ENCODE results near the gene ATP6V0B. TPM values are rescaled to one million over a fixed set of nuclear protein-coding genes. Genes with fewer than 3 reads are reported as not detected.
A peak's percentile ranks its signal among the peaks of the same experiment; 100 is the strongest.

ATP6V0B gene
- total and polyA plus RNA-seq, 9 of the 15 experiments (the other 6 are each of a cell fraction or from before 2014, with no cell fraction given) = 137 to 328 (median 220) TPM

- DNase-seq (ENCODE audit: extremely low read depth in 1 of 4, low spot score in 3 of 4) (no peak), ATAC-seq (no peak), FAIRE-seq (no peak)
- H3K27ac ChIP-seq (ENCODE audit: extremely low read depth, low read depth, low read length) = no peak overlapping the region
- no peak for TF ChIP-seq TOE1 (IDR thresholded peaks at IDR 0.05; ENCODE audit: borderline replicate concordance)
- no peak for TF ChIP-seq TOE1 (CRISPR knock-in tag; IDR thresholded peaks at IDR 0.05; ENCODE audit: borderline replicate concordance, low read depth)
- TF ChIP-seq KDM1A (IDR thresholded peaks at IDR 0.05) = no peak
- TF ChIP-seq NFIC (IDR thresholded peaks at IDR 0.05) = peak; percentile 62
- TF ChIP-seq MEIS2 (IDR thresholded peaks at IDR 0.05; ENCODE audit: partially characterized antibody) = peak; percentile 19
- TF ChIP-seq ZNF274 (IDR thresholded peaks at IDR 0.05; ENCODE audit: borderline replicate concordance, low read depth, low read length) = no peak
- peaks cover 6 to 47% of the 10 kb centered on the region in 2 experiments; a peak in 4 of 5 replicates for H3K4me1 ChIP-seq (replicated peaks in 1 of 2; ENCODE audit: control insufficient read depth in 2 of 2, insufficient read depth in 2 of 2, low read length in 2 of 2)
- 63% methylated on average over 2 of the region's 2 CpGs for WGBS (ENCODE audit: insufficient coverage, low coverage, missing lambda C conversion rate)
- POLR2A ChIA-PET = no interaction called here
- CTCF ChIA-PET (ENCODE audit: low intra/inter-chr PET ratio) = no interaction called here
- intact Hi-C loops (cut with micrococcal nuclease) = no loop called here
- H3K4me2 ChIP-seq (ENCODE audit: insufficient read depth, low read length) = no peak overlapping the region
- peak overlapping the region in 1 of 2 experiments; percentile 59; a peak in 1 of 4 replicates for H3K9ac ChIP-seq (ENCODE audit: insufficient read depth in 1 of 2, low read depth in 2 of 2, low read length in 2 of 2)
- H2AFZ ChIP-seq (ENCODE audit: low read depth, low read length) = no peak overlapping the region
- H3K79me2 ChIP-seq (ENCODE audit: control insufficient read depth, insufficient read depth, low read length) = no peaks in the 10 kb centered on the region
- no peaks in the 10 kb centered on the region for H3K9me3 ChIP-seq (replicated peaks; ENCODE audit: control insufficient read depth, insufficient read depth, low read depth, low read length)
- no peaks in the 10 kb centered on the region for H3K27me3 ChIP-seq (ENCODE audit: control insufficient read depth in 2 of 2, insufficient read depth in 2 of 2, low read length in 2 of 2)
- BruUV-seq (replicated peaks) = no TSS peak
- no peak overlapping the region for H3K4me3 ChIP-seq
- no peaks in the 10 kb centered on the region for H3K36me3 ChIP-seq (ENCODE audit: control insufficient read depth, insufficient read depth, low read length)
- H3K9me1 ChIP-seq (ENCODE audit: control insufficient read depth, insufficient read depth, low read length) = no peaks in the 10 kb centered on the region
- H4K20me1 ChIP-seq (replicated peaks; ENCODE audit: control insufficient read depth, insufficient read depth, low read length) = no peaks in the 10 kb centered on the region; the same call in 1 of the 2 replicates
- in situ Hi-C loops (cut with MboI) = no loop called here
Observed at GRCh38 chr1:44012404-44012803, 37.6 kb downstream of the ATP6V0B start.

Data from K562 (cell line).